Measurements from ENCODE around the gene PSMC4. TPM values are rescaled to one million over a fixed set of nuclear protein-coding genes. Genes with fewer than 3 reads are reported as not detected.

The PSMC4 gene
- total RNA-seq, 1 experiment from 2014 or later, result 120 TPM

DNA sequence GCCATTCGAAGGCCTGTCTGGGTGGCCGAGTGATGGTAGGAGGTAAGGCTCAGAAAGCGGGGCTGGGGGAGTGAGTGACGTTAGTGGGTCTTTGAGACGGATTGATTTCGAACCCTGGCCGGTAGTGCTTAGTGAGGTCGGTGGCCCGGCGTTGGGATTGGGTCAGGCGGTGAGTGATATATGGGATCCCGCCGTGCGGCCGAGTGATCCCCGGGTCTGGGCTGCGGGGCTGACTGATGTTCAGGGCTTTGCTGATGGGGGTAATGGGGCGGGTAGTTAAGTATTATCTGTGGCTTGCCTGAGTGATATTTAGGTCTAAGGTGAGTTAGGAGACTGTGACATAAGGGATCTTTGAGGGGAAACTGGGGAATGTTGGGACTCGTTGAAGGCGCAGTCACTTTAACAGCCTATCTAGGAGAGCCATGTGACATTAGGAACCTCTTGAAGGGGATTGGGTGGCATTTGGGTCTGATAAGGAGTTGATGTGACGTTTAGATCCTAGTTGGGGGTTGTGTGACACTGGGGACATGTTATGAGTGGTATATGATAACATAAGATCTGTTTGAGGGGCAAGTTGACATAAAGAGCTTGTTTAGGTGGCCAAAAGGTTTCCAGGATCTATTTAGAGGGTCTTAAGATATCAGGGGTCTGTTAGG is 543 bp downstream of the PSMC4 start:
- Histone ChIP-seq H3K36me3 (ENCODE audit: control insufficient read depth in 1 of 2, insufficient read depth in 2 of 2, low read length in 2 of 2) (peaks cover 30 to 32% of the 10 kb centered on the region in 2 experiments), H3K79me2 (ENCODE audit: insufficient read depth, low read length) (peaks cover 62% of the 10 kb centered on the region), H2AFZ (ENCODE audit: low read depth, low read length, poor library complexity, severe bottlenecking) (no peak overlapping the region), H3K9me3 (ENCODE audit: control insufficient read depth in 1 of 2, insufficient read depth in 1 of 2, low read depth in 1 of 2, low read length in 2 of 2) (no peaks in the 10 kb centered on the region), H4K20me1 (ENCODE audit: insufficient read depth) (no peaks in the 10 kb centered on the region), H3K4me3 (replicated peaks in 1 of 2; ENCODE audit: low read depth in 1 of 2, low read length in 2 of 2) (peak overlapping the region; percentile 62 to 100), H3K9ac (ENCODE audit: low read length) (peak overlapping the region; percentile 99), H3K27me3 (ENCODE audit: insufficient read depth, low read length) (no peaks in the 10 kb centered on the region), H3K4me2 (ENCODE audit: low read length) (peak overlapping the region; percentile 99), H3K27ac (ENCODE audit: low read depth, low read length) (peak overlapping the region; percentile 82), H3K9me2 (ENCODE audit: insufficient read depth) (no peaks in the 10 kb centered on the region), H3K4me1 (ENCODE audit: control insufficient read depth in 1 of 2, insufficient read depth in 2 of 2, low read length in 2 of 2) (peaks cover 6 to 18% of the 10 kb centered on the region in 2 experiments)
- TF ChIP-seq SIN3A (IDR thresholded peaks at IDR 0.05; ENCODE audit: low read depth), result no peak
- TF ChIP-seq SP1 (IDR thresholded peaks at IDR 0.05; ENCODE audit: low read depth), result no peak
- 0 out of 2 replicates have a peak, but pooled peaks have one; percentile 35 for TF ChIP-seq ZFX (IDR thresholded peaks at IDR 0.05)
- TF ChIP-seq JUND (IDR thresholded peaks at IDR 0.05), result no peak
- 0 out of 2 replicates have a peak, but pooled peaks have one; percentile 3 for TF ChIP-seq EGR1 (IDR thresholded peaks at IDR 0.05; ENCODE audit: low read depth)
- no peak for TF ChIP-seq SRF (IDR thresholded peaks at IDR 0.05; ENCODE audit: low read depth)
- intact Hi-C loops (cut with micrococcal nuclease), result loop anchor here (2.0 kb wide), 1 partner anchor 179 kb away; no protein-coding TSS in a partner anchor
- ChIA-PET RAD21 (ENCODE audit: low non-redundant PET in 1 of 2, low total read pairs in 2 of 2, uncharacterized antibody in 2 of 2, unreplicated experiment in 2 of 2) (no interaction called here), CTCF (interaction anchor here (1.2 to 1.7 kb wide), 8 partner anchors 10 to 246 kb away, joined by 3 to 10 read pairs (median 4); partner anchors contain the start of genes FBL and TTC9B), POLR2A (interaction anchor here (1.0 to 1.5 kb wide), 4 partner anchors 10 to 536 kb away, joined by 4 to 7 read pairs (median 6); partner anchors contain the start of genes RPS16 and ZNF546)
- DNase-seq (ENCODE audit: low read depth, low spot score) (no peak), ATAC-seq (peak; percentile 9)
- BruUV-seq (replicated peaks), result TSS peak; percentile 76

- ChIA-PET CTCF (no interaction called here), RAD21 (ENCODE audit: low non-redundant PET in 1 of 2, low total read pairs in 2 of 2, uncharacterized antibody in 2 of 2, unreplicated experiment in 2 of 2) (no interaction called here), POLR2A (no interaction called here)
- H4K20me1 ChIP-seq (ENCODE audit: insufficient read depth), result no peaks in the 10 kb centered on the region
- no peak overlapping the region for H3K4me3 ChIP-seq (replicated peaks in 1 of 2; ENCODE audit: low read depth in 1 of 2, low read length in 2 of 2)
- H2AFZ ChIP-seq (ENCODE audit: low read depth, low read length, poor library complexity, severe bottlenecking), result no peak overlapping the region
- BruUV-seq (replicated peaks), result no TSS peak
- no peak overlapping the region for H3K9ac ChIP-seq (ENCODE audit: low read length)
- H3K4me2 ChIP-seq (ENCODE audit: low read length), result no peak overlapping the region
- peaks cover 43 to 58% of the 10 kb centered on the region in 2 experiments for H3K36me3 ChIP-seq (ENCODE audit: control insufficient read depth in 1 of 2, insufficient read depth in 2 of 2, low read length in 2 of 2)
- H3K9me2 ChIP-seq (ENCODE audit: insufficient read depth), result no peaks in the 10 kb centered on the region
- no peaks in the 10 kb centered on the region for H3K9me3 ChIP-seq (ENCODE audit: control insufficient read depth in 1 of 2, insufficient read depth in 1 of 2, low read depth in 1 of 2, low read length in 2 of 2)
- no peaks in the 10 kb centered on the region for H3K27me3 ChIP-seq (ENCODE audit: insufficient read depth, low read length)
- H3K4me1 ChIP-seq (ENCODE audit: control insufficient read depth in 1 of 2, insufficient read depth in 2 of 2, low read length in 2 of 2), result peaks cover 1 to 12% of the 10 kb centered on the region in 2 experiments; a peak in 3 of 4 replicates
- DNase-seq (ENCODE audit: low read depth, low spot score), result no peak
- H3K79me2 ChIP-seq (ENCODE audit: insufficient read depth, low read length), result peaks cover 77% of the 10 kb centered on the region
- H3K27ac ChIP-seq (ENCODE audit: low read depth, low read length), result no peak overlapping the region
- TF ChIP-seq ZFX (IDR thresholded peaks at IDR 0.05) (no peak), ELF1 (IDR thresholded peaks at IDR 0.05; ENCODE audit: borderline replicate concordance, low read depth) (no peak), ZNF274 (IDR thresholded peaks at IDR 0.05; ENCODE audit: low read depth, low read length) (no peak), CBX3 (IDR thresholded peaks at IDR 0.05; ENCODE audit: low read depth) (no peak), CEBPB (IDR thresholded peaks at IDR 0.05; ENCODE audit: low read depth) (no peak), YY1 (IDR thresholded peaks at IDR 0.05; ENCODE audit: extremely low read depth, insufficient replicate concordance, low read depth, low read length) (no peak), FOSL1 (IDR thresholded peaks at IDR 0.05; ENCODE audit: low read depth) (no peak), SIN3A (IDR thresholded peaks at IDR 0.05; ENCODE audit: low read depth) (no peak), POLR2AphosphoS5 (IDR thresholded peaks at IDR 0.05; ENCODE audit: low read depth, low read length) (no peak)
- ATAC-seq, result no peak
- intact Hi-C loops (cut with micrococcal nuclease), result no loop called here
These were observed 3.6 kb downstream of the PSMC4 start for GRCh38 chr19:39974377-39975155.

Data from HCT116 (cell line).